IgD-negative memory B cell (primary cell): ENCODE data around the gene CHST11. TPM values are rescaled to one million over a fixed set of nuclear protein-coding genes. Genes with fewer than 3 reads are reported as not detected.

Source experiments
- H3K27ac Mint-ChIP-seq, 3 donors: one replicate each; pipeline ENCODE4 v1.8.0; 2020 to 2022; ENCODE audit warnings: mild to moderate bottlenecking in 3 of 3, mixed read lengths in 3 of 3, moderate library complexity in 1 of 3
- H3K27me3 Mint-ChIP-seq: one replicate; pipeline ENCODE4 v1.8.0; 2021; ENCODE audit warnings: mixed read lengths
- H3K36me3 Mint-ChIP-seq: one replicate; pipeline ENCODE4 v1.8.0; 2020; ENCODE audit warnings: mild to moderate bottlenecking, mixed read lengths
- H3K4me1 Mint-ChIP-seq, 3 donors: one replicate each; pipeline ENCODE4 v1.8.0; 2020 to 2022; ENCODE audit warnings: mixed read lengths in 3 of 3, mild to moderate bottlenecking in 1 of 3
- H3K4me3 Mint-ChIP-seq, 4 donors: one replicate each; pipeline ENCODE4 v1.8.0; 2020 to 2022; ENCODE audit warnings: mild to moderate bottlenecking in 4 of 4, mixed read lengths in 4 of 4, moderate library complexity in 3 of 4
- H3K9me3 Mint-ChIP-seq, 3 donors: one replicate each; pipeline ENCODE4 v1.8.0; 2020 to 2021; ENCODE audit warnings: mixed read lengths in 3 of 3, mild to moderate bottlenecking in 1 of 3
- polyA plus RNA-seq: library from polyadenylated mRNA; unstranded; fragments of 300-500 nt; fragmentation: Illumina TruSeq; gene quantifications from one replicate; pipeline ENCODE4 v1.2.3, GENCODE V29; 2021

Gene CHST11
- polyA plus RNA-seq, 1 donor from 2014 or later, result 41.7 TPM

DNA sequence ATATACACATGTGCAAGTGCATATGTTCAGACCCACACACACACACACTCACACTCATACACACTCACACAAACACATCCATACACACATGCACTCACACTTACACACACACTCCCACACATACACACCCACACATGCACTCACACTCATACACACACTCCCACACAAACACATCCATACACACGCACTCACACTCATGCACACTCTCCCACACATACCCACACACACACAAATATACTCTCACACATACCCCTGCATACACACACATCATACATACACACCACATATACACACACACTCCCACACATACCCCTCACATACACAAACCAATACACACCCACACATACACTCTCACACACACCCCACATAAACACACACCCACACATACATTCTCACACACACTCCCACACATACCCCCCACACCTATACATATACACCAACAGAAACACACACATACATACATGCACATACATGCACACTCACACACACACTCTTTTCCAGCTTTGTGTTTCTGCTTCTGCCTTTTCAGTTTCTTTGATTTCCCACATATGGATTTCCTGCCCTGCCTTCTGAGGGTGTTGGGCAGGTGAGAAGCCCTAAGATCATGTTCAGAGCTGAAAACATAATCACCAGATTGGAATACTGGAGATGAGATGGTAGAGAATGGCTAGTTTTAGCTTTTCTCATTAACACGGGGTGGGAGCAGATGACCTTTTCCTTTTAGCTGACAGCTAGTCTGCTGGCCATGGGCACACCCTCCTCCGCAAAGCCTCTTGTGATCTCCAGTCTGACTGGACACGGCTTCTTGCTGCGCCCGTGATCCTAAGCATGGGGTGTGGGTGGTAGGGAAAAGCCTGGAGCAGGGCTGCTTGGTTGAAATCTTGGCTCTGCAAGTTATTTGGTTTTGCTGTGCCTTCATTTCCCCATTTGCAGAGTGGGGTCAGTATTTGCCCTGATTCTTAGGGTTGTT, 214.0 kb downstream of the CHST11 start:
- Mint-ChIP-seq H3K9me3 (no peaks in the 10 kb centered on the region), H3K4me1 (peaks cover 24 to 45% (median 33%) of the 10 kb centered on the region in 3 donors), H3K27ac (peak overlapping the region; percentile 25 to 97 (median 57)), H3K36me3 (peaks cover 2% of the 10 kb centered on the region), H3K27me3 (no peaks in the 10 kb centered on the region), H3K4me3 (peak overlapping the region in 2 of 4 donors; percentile 58 to 88)

DNA sequence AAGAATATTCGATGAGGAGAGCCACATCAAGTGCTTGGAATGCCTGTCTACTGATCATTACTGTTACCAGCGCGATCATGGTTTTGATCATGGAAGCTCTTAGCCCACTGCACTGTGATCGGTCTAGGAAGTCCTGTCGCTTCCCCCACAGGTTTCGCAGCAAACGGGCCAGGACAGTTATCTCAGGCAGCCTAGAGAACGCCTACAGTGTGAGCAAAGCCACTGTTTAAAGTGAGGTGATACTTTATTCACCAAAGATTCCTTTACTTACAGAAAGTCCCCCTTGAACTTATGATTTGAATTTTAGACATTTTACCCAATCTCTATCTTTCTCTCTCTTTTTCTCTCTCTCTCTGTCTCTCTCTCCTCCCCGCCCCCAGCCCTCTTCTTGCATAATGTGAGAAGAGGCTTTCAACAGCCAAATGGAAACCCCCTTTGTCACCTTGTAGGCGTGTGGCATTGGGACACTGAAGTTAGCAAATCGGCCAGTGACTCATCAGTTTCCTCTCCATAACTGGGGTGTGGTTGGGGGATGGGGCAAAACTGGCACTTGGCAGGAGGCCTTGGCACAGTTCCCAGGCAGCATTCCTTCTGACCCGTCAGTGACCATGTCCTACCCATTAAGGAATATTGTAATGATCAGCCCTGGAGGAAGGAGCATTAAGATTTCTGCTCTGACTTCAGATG, 214.8 kb downstream of the CHST11 start:
- Mint-ChIP-seq H3K27ac (peak overlapping the region; percentile 25 to 97 (median 57)), H3K27me3 (no peaks in the 10 kb centered on the region), H3K36me3 (peaks cover 2% of the 10 kb centered on the region), H3K9me3 (no peaks in the 10 kb centered on the region), H3K4me1 (peaks cover 24 to 46% (median 33%) of the 10 kb centered on the region in 3 donors), H3K4me3 (peak overlapping the region; percentile 4 to 88 (median 40))

GRCh38 chr12:104672096-104672445, 215.3 kb downstream of the CHST11 start:
- H3K9me3 Mint-ChIP-seq, result no peaks in the 10 kb centered on the region
- peaks cover 2% of the 10 kb centered on the region for H3K36me3 Mint-ChIP-seq
- H3K4me1 Mint-ChIP-seq, result peaks cover 27 to 50% (median 37%) of the 10 kb centered on the region in 3 donors
- peak overlapping the region in 2 of 3 donors; percentile 57 to 97 for H3K27ac Mint-ChIP-seq
- peak overlapping the region in 2 of 4 donors; percentile 34 to 76 for H3K4me3 Mint-ChIP-seq
- H3K27me3 Mint-ChIP-seq, result no peaks in the 10 kb centered on the region

GRCh38 chr12:104672501-104673265, 215.9 kb downstream of the CHST11 start:
- Mint-ChIP-seq H3K9me3 (no peaks in the 10 kb centered on the region), H3K27ac (peak overlapping the region in 2 of 3 donors; percentile 50 to 95), H3K4me1 (peaks cover 32 to 54% (median 38%) of the 10 kb centered on the region in 3 donors), H3K27me3 (no peaks in the 10 kb centered on the region), H3K36me3 (peaks cover 2% of the 10 kb centered on the region), H3K4me3 (no peak overlapping the region)

GRCh38 chr12:104673294-104673693, 216.5 kb downstream of the CHST11 start:
- Mint-ChIP-seq H3K9me3 (no peaks in the 10 kb centered on the region), H3K4me3 (no peak overlapping the region), H3K36me3 (peaks cover 2% of the 10 kb centered on the region), H3K27ac (peak overlapping the region in 1 of 3 donors; percentile 50), H3K4me1 (peaks cover 38 to 59% (median 43%) of the 10 kb centered on the region in 3 donors), H3K27me3 (no peaks in the 10 kb centered on the region)

DNA sequence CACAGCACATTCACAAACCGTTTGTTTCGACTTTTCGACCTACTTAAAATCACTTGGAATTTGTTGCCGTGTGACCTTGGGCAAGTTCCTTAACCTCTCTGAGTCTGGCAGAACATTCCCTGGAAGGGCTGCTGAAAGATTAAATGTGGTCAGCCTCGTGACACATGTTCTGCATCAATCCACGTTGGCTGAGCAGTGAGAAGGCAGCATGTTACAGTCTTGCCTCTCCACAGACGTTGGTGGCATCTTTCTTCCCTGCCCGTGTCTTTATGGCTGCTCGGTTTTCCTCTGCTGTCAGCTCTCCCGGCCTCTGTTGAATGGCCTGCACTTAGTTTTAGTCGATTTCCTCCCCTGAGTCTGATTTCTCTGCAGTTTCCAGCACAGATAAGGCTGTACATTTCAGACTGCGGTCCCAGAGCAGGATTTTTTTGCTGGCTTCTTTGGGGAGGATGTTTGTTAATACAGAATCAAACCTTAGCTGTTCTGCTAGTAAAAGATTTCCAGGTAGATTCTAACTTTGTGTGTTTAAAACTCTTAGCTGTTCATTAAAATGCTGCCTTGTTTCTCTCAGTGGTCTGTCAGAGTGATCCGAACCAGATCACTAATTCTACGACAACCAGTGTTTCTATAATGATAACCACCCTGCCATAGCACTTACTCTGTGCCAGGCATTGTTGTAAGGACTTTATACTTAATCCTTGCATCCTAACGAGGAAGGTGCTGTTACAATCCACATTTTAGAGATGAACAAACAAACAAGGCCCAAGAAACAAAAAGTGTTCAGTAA, 217.1 kb downstream of the CHST11 start:
- H3K4me3 Mint-ChIP-seq, result no peak overlapping the region
- peaks cover 2% of the 10 kb centered on the region for H3K36me3 Mint-ChIP-seq

GRCh38 chr12:104676636-104677035, 219.9 kb downstream of the CHST11 start:
- Mint-ChIP-seq H3K9me3 (no peaks in the 10 kb centered on the region), H3K4me3 (no peak overlapping the region), H3K27ac (peak overlapping the region in 2 of 3 donors; percentile 15 to 84), H3K36me3 (peaks cover 2% of the 10 kb centered on the region), H3K27me3 (no peaks in the 10 kb centered on the region), H3K4me1 (peaks cover 24 to 51% (median 35%) of the 10 kb centered on the region in 3 donors)

More for the DNA sequence above, 217.1 kb downstream of the CHST11 start:
- peak overlapping the region in 2 of 3 donors; percentile 32 to 77 for H3K27ac Mint-ChIP-seq
- no peaks in the 10 kb centered on the region for H3K27me3 Mint-ChIP-seq
- peaks cover 42 to 58% (median 44%) of the 10 kb centered on the region in 3 donors for H3K4me1 Mint-ChIP-seq
- no peaks in the 10 kb centered on the region for H3K9me3 Mint-ChIP-seq

DNA sequence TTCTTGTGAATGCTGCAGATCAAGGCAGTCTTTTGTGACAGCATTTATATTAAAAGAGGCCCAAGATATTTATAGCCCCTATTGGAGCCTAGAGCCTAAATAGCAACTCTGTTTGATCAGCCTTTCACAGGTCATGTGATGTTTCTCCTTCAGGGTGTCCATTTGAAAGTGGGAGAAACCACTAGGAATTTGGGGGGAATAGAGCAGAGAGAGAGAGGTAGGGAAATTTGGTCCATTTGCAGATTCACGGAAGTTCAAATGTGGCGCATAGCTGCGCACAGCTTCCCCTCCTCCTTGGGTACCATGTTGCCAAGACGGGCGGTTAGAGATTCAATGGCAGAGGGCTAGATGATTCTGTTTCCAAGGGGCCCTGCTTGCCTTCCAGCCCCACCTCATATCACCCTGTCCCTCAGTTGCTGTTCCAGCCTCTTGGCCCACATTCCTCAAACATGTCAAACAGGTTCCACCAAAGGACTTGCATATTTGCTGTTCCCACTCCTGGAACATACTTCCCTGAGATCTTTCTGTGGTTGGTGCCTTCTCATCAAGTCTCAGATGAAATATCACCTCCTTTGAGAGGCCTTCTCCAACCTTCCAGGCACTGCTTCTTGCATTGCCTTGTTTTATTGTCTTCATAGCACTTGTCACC, 220.8 kb downstream of the CHST11 start:
- Mint-ChIP-seq H3K27me3 (no peaks in the 10 kb centered on the region), H3K4me3 (no peak overlapping the region), H3K9me3 (no peaks in the 10 kb centered on the region), H3K27ac (peak overlapping the region in 1 of 3 donors; percentile 15), H3K4me1 (peaks cover 26 to 51% (median 36%) of the 10 kb centered on the region in 3 donors), H3K36me3 (peaks cover 2% of the 10 kb centered on the region)

GRCh38 chr12:104680070-104680469, 223.3 kb downstream of the CHST11 start:
- Mint-ChIP-seq H3K36me3 (no peaks in the 10 kb centered on the region), H3K27ac (peak overlapping the region in 2 of 3 donors; percentile 16 to 78)

GRCh38 chr12:104680491-104680890, 223.7 kb downstream of the CHST11 start:
- Mint-ChIP-seq H3K4me3 (peak overlapping the region in 1 of 4 donors; percentile 38), H3K36me3 (no peaks in the 10 kb centered on the region), H3K27ac (peak overlapping the region in 2 of 3 donors; percentile 16 to 78)

More at GRCh38 chr12:104680070-104680469, 223.3 kb downstream of the CHST11 start:
- H3K27me3 Mint-ChIP-seq, result no peaks in the 10 kb centered on the region
- H3K4me3 Mint-ChIP-seq, result no peak overlapping the region
- H3K9me3 Mint-ChIP-seq, result no peaks in the 10 kb centered on the region
- peaks cover 36 to 65% (median 45%) of the 10 kb centered on the region in 3 donors for H3K4me1 Mint-ChIP-seq

DNA sequence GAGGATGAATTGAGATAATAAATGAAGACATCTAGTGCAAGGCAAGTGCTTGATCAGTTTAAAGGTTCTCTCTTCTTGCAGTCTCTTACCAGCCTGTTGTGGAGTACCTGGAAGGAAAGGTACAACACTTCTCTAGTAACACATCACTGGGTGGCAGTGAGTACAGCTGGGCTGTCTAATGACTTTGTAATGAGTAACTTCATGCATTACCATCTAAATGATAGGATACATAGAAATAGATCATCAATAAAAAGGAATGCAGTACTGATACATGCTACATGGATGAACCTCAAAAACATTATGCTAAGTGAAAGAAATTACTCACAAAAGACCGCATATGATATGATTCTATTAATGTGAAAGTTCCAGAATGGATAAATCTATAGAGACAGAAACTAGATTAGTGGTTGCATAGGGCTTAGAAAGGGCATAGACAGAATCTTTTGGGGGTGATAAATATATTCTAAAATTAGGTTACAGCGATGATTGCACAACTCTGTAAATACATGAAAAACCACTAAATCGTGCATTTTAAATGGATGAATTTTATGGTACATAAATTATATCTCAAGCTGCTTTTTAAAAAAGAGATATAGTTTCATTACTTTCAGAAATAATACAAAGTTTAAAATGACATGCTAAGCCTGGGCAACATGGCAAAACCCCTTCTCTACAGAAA, 224.4 kb downstream of the CHST11 start:
- H3K27ac Mint-ChIP-seq, result peak overlapping the region in 1 of 3 donors; percentile 78
- H3K4me3 Mint-ChIP-seq, result peak overlapping the region in 2 of 4 donors; percentile 38 to 49
- H3K4me1 Mint-ChIP-seq, result peaks cover 38 to 61% (median 50%) of the 10 kb centered on the region in 3 donors
- no peaks in the 10 kb centered on the region for H3K27me3 Mint-ChIP-seq
- H3K36me3 Mint-ChIP-seq, result no peaks in the 10 kb centered on the region
- no peaks in the 10 kb centered on the region for H3K9me3 Mint-ChIP-seq

More at GRCh38 chr12:104680491-104680890, 223.7 kb downstream of the CHST11 start:
- Mint-ChIP-seq H3K9me3 (no peaks in the 10 kb centered on the region), H3K4me1 (peaks cover 37 to 66% (median 49%) of the 10 kb centered on the region in 3 donors), H3K27me3 (no peaks in the 10 kb centered on the region)

DNA sequence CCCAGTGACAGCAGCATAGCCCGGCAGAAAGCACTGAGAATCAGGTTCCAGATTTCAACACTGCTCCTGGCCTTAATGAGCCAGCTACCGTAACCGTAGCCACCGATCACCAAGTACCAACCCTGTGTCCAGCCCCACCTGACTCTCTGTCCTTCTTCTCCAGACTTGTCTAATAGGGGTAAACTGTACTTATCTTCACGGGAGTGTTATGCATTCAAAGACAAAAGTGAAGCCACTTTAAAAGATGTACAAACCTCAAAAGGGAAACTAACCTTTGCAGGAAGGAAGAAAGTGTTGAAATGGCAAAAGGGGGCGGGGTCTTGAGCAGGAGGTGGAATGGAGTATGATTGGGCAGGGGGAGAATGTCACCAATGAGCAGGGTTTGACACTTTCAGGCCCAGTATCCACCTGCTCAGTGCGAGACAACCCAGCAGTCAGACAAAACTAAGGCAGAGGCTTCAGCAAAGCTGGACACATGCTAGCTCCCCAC, 226.1 kb downstream of the CHST11 start:
- peaks cover 3% of the 10 kb centered on the region for H3K36me3 Mint-ChIP-seq
- peaks cover 31 to 54% (median 48%) of the 10 kb centered on the region in 3 donors for H3K4me1 Mint-ChIP-seq
- H3K4me3 Mint-ChIP-seq, result peak overlapping the region; percentile 10 to 70 (median 64)
- peak overlapping the region; percentile 27 to 59 (median 28) for H3K27ac Mint-ChIP-seq
- no peaks in the 10 kb centered on the region for H3K9me3 Mint-ChIP-seq
- H3K27me3 Mint-ChIP-seq, result no peaks in the 10 kb centered on the region
